Measurements from ENCODE around the gene PITX3.
A peak's percentile ranks its signal among the peaks of the same experiment; 100 is the strongest.
"Not testable (repeated sequence)": the region's sequence is repeated elsewhere in the genome, so short reads cannot be mapped to it uniquely, and the experiment has no call there.

PITX3 gene

DNA sequence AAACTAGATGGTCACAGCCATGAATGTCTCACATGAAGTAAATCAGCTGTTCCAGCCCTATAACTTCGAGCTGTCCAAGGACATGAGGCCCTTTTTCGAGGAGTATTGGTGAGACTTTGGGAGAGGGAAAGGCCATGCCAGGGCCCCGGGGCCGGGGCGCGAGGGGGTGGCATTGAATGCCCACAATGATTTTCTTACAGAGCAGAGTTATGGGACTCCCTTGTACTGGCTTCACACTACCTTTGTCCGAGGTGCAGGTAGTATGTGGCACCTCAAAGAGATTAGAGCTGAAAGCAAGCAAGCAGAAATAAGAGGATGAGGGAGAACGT, 14.8 kb downstream of the PITX3 start:
- H3K27ac Mint-ChIP-seq, result peak overlapping the region; percentile 44
- H3K27me3 Mint-ChIP-seq, result peaks cover 70% of the 10 kb centered on the region
- peak overlapping the region; percentile 49 for H3K4me3 Mint-ChIP-seq
- H3K36me3 Mint-ChIP-seq (ENCODE audit: low read depth), result no peaks in the 10 kb centered on the region
- no peaks in the 10 kb centered on the region for H3K9me3 Mint-ChIP-seq
- DNase-seq, result no peak
- H3K4me1 Mint-ChIP-seq (ENCODE audit: low read depth), result peaks cover 28% of the 10 kb centered on the region

DNA sequence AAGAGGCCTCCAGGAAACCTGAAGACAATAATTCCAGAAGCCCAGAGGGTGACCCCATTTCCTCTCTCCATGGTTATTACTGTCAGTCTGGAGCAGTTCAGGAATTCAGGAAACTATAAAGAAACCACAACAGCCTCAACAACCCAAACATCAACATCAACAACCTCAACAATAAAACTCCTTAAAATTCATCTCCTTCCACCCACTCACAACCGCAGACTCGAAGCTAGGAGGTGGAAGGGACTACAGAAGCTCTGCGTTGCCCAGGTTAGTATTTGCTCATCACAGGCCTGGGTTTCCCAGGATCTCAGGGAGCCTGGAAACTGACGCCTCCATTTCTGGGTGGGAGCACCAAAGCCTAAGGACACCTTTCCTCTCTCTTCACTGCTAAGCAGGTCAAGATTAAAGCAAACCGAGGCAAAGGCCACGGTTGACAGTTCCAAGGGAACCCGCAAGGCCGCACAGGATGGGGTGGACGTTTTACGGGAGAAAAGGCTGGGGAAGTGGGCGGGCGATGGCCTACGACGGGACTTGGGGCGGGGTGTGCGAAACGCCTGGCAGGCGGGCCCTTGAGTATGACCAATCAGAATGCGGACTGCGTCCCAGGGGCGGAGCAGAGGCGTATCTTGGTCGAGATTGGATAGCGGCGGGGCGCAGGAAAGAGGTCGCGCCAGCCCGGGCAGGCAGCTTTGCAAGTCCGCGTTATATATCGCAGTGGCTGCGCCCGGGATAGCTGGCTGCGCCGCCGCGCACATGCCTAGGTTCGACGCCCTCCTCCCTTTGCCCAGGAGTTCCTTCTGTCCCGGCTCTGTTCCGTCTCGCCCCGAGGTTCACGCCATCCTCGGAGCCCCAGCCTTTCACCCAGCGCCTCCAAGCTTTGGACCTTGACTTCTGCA, 15.4 kb downstream of the PITX3 start, which contains the start of gene ELOVL3:
Gene ELOVL3 (plus strand): TSS at position 654 of the 896 bp plus-strand sequence. CDS start 250 bp downstream, outside the sequence.
- Mint-ChIP-seq H3K9me3 (no peaks in the 10 kb centered on the region), H3K4me3 (peak within 1 kb of the TSS; percentile 49), H3K4me1 (ENCODE audit: low read depth) (peaks cover 24% of the 10 kb centered on the region), H3K36me3 (ENCODE audit: low read depth) (no peaks in the 10 kb centered on the region), H3K27me3 (peaks cover 64% of the 10 kb centered on the region), H3K27ac (peak within 1 kb of the TSS; percentile 44)
- peak; percentile 88 for DNase-seq

DNA sequence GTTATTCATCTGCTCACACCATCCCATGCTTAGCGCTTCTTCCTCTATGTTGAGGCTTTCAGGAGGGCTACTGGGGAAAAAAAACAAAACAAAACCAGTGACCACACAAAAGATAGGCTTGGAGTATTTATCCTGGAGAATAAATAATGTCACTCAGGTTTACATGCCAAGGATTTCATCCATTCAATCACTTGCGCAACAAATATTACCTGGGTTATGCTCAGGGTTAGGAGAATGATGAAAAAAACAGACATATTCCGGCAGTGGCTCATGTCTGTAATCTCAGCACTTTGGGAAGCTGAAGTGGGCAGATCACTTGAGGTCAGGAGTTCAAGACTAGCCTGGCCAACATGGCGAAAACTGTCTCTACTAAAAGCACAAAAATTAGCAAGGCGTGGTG, 18.5 kb downstream of the PITX3 start:
- DNase-seq, result no peak
- Mint-ChIP-seq H3K4me3 (no peak overlapping the region), H3K27ac (no peak overlapping the region), H3K9me3 (no peaks in the 10 kb centered on the region), H3K36me3 (ENCODE audit: low read depth) (no peaks in the 10 kb centered on the region), H3K4me1 (ENCODE audit: low read depth) (peaks cover 14% of the 10 kb centered on the region), H3K27me3 (peaks cover 35% of the 10 kb centered on the region)

DNA sequence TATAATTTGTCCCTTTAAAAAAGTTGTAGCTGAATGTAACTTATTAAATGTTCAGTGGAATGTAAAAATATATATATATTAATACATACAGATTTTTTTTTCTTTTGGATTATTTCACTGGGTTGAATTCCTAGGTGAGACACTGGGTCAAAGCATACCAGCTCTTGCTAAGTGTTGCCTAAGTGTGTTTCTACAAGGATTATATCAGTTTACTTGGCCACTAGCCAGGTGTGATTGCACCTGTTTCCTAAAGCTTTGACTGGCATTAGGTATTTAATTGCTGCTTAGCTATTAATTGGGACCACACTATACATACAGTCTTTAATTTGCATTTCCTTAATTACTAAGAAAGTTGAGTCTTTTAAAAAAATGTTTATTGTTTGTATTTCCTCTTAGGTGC, 20.7 kb downstream of the PITX3 start:
- no peak overlapping the region for H3K27ac Mint-ChIP-seq
- H3K4me3 Mint-ChIP-seq, result no peak overlapping the region
- no peaks in the 10 kb centered on the region for H3K9me3 Mint-ChIP-seq
- H3K36me3 Mint-ChIP-seq (ENCODE audit: low read depth), result no peaks in the 10 kb centered on the region
- no peak for DNase-seq
- H3K27me3 Mint-ChIP-seq, result peaks cover 13% of the 10 kb centered on the region
- peaks cover under 1% of the 10 kb centered on the region for H3K4me1 Mint-ChIP-seq (ENCODE audit: low read depth)

DNA sequence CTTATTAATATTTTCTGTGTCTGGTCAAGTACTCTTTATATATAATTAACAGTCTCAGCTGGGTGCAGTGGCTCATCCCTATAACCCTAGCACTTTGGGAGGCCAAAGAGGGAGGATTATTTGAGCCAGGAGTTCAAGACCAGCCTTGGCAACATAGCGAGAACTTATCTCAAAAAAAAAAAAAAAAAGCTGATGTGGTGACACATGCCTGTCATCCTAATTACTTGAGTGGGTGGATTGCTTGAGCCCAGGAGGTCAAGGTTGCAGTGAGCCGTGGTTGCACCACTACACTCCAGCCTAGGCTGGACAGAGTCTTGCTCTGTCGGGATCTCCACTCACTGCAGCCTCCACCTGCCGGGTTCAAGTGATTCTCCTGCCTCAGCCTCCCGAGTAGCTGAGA, 21.9 kb downstream of the PITX3 start:
- Mint-ChIP-seq H3K9me3 (no peaks in the 10 kb centered on the region), H3K36me3 (ENCODE audit: low read depth) (no peaks in the 10 kb centered on the region), H3K4me1 (ENCODE audit: low read depth) (no peaks in the 10 kb centered on the region), H3K27ac (no peak overlapping the region), H3K4me3 (no peak overlapping the region), H3K27me3 (peaks cover 11% of the 10 kb centered on the region)
- DNase-seq, result no peak

DNA sequence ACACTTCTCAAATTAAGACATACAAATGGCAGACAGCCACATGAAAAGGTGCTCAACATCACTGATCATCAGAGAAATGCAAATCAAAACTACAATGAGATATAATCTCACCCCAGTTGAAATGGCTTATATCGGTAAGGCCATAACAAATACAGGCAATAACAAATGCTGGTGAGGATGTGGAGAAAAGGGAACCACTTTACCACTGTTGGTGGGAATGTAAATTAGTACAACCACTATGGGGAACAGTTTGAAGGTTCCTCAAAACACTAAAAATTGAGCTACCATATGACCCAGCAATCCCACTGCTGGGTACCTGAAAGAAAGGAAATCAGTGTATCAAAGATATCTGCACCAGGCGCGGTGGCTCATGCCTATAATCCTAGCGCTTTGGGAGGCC, 27.7 kb downstream of the PITX3 start:
- H3K36me3 Mint-ChIP-seq (ENCODE audit: low read depth); DNase-seq; H3K4me1 Mint-ChIP-seq (ENCODE audit: low read depth); H3K4me3 Mint-ChIP-seq; H3K9me3 Mint-ChIP-seq; H3K27me3 Mint-ChIP-seq; H3K27ac Mint-ChIP-seq: not testable (repeated sequence)

DNA sequence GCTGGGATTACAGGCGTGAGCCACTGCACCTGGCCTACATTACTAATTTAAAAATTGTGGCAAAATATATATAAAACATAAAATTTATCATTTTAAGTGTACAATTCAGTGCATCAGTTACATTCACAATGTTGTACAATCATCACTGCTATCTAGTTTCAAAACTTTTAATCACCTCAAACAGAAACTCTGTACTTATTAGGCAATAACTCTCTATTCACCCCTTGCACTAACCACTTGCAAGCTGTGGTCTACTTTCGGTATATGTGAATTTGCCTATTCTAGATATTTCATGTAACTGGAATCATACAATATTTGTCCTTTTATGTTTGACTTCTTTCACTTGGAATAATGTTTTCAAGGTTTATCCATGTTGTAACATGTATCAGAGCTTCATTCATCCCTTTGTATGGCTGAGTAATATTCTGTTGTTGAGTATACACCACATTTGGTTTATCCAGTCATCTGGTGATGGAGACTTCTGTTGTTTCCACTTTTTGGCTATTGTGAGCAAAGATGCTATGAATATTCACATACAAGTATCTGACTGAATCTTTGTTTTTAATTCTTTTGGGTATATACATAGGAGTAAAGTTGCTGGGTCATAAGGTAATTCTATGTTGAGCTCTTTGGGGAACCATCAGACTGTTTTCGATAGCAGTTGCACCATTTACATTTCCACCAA, 29.6 kb downstream of the PITX3 start:
- no peak overlapping the region for H3K27ac Mint-ChIP-seq
- no peaks in the 10 kb centered on the region for H3K36me3 Mint-ChIP-seq (ENCODE audit: low read depth)
- no peaks in the 10 kb centered on the region for H3K9me3 Mint-ChIP-seq
- no peak for DNase-seq
- H3K4me3 Mint-ChIP-seq, result no peak overlapping the region
- H3K27me3 Mint-ChIP-seq, result peaks cover 6% of the 10 kb centered on the region
- H3K4me1 Mint-ChIP-seq (ENCODE audit: low read depth), result peaks cover 3% of the 10 kb centered on the region

DNA sequence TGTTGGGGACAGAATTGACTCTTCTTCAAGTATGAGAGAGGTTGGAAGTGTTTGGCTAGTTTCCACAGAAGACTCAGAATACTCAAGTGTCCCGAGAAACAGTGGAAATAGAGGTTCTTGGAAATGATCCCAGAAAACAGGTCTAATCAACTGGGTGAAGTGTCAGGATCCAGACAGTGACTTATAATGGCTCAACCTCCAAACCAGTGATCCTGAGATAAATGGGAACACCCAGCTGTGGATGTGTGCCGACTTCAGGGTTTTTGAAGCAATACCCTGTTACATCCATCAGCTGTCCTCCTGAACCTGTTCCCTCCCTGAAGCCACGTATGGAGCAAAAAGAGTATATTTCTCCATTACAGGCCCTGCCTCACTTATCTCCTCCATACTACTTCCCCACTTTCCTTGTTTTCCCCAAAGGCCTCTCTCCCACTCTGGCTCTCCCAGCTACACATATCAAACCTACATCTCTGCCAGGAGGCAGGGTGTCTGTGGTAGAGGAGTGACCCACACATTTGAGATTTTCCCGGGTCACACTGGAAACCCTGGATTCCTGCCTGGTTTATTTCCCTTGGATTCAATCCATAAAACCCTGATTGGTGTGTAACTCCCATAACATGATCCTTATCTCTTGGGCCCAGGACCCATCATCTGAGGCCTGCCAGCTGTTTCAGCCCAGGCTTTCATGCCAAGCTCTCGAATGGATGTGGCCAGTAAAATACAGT, 32.8 kb downstream of the PITX3 start:
- Mint-ChIP-seq H3K4me3 (no peak overlapping the region), H3K4me1 (ENCODE audit: low read depth) (peaks cover 3% of the 10 kb centered on the region), H3K36me3 (ENCODE audit: low read depth) (no peaks in the 10 kb centered on the region), H3K27ac (no peak overlapping the region), H3K9me3 (peaks cover 7% of the 10 kb centered on the region), H3K27me3 (peaks cover 3% of the 10 kb centered on the region)
- DNase-seq, result no peak

DNA sequence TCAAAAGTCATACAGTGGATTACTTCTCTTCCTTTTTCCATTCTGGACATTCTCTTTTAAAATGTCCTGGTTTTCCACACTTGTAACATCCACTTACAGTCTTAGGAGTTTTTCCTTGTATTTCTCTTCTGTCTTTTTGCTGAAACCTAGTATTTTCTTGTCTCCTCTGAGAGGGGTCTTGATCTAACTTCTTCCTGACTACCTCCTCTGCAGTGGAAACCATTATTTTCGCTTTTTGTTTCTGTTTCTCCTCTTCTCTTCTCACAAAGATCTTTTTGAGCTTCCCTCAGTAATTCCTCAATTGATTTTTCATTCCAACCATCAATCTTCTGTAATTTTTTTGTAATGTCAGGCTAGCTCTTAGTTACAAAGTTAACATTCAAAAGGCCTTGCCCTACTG, 38.9 kb downstream of the PITX3 start:
- no peaks in the 10 kb centered on the region for H3K36me3 Mint-ChIP-seq (ENCODE audit: low read depth)
- no peak for DNase-seq
- peaks cover 7% of the 10 kb centered on the region for H3K27me3 Mint-ChIP-seq
- H3K9me3 Mint-ChIP-seq, result peaks cover 7% of the 10 kb centered on the region
- H3K4me3 Mint-ChIP-seq, result no peak overlapping the region
- H3K4me1 Mint-ChIP-seq (ENCODE audit: low read depth), result peaks cover 4% of the 10 kb centered on the region
- H3K27ac Mint-ChIP-seq, result no peak overlapping the region

DNA sequence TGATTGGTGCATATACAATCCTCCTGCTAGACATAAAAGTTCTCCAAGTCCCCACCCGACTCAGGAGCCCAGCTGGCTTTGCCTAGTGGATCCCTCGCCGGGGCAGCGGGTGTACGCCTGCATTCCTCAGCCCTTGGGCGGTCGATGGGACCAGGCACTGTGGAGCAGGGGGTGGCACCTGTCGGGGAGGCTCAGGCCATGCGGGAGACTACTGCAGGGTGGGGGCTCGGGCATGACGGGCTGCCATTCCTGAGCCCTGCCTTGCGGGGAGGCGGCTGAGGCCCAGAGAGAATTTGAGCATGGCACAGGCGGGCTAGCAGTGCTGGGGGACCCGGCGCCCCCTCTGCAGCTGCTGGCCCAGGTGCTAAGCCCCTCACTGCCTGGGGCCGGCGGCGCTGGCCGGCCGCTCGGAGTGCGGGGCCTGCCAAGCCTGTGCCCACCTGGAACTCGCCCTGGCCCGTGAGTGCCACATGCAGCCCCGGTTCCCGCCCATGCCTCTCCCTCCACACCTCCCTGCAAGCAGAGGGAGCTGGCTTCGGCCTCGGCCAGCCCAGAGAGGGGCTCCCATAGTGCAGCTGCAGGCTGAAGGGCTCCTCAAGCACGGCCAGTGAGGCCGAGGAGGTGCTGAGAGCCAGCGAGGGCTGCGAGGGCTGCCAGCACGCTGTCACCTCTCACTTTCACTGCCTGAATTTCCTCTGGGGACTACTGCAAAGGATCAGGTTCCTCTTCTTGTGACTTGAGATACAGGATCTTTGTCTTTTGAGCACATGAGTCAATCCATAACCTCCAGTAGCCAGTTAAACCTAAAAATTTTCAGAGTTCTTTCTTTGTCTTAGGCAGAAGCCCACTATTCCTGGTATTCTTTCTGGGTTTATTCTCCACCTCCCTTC, 40.3 kb downstream of the PITX3 start:
- Mint-ChIP-seq H3K4me3 (no peak overlapping the region), H3K27me3 (peaks cover 7% of the 10 kb centered on the region), H3K36me3 (ENCODE audit: low read depth) (no peaks in the 10 kb centered on the region), H3K27ac (no peak overlapping the region), H3K9me3 (peaks cover 7% of the 10 kb centered on the region), H3K4me1 (ENCODE audit: low read depth) (peaks cover 11% of the 10 kb centered on the region)
- DNase-seq, result no peak

DNA sequence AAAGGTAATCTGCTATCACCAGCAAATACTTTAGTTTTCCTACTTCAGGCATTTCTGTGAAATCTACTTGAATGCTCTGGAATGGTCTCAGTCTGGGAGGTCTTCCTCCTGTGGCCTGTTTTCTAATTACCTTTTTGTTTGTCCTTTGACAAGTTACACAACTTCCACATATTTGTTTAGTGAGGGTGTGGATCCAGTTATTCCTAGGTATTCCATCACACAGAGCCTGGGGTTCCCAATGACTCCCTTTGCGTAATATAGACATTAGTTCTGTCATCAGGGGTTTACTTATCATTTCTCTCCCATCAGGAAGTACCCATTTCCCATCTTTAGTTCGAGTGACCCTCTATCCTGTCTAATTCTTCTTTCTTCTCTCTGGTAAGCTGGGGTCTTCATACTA, 43.3 kb downstream of the PITX3 start:
- H3K36me3 Mint-ChIP-seq (ENCODE audit: low read depth), result no peaks in the 10 kb centered on the region
- H3K4me1 Mint-ChIP-seq (ENCODE audit: low read depth), result peaks cover 12% of the 10 kb centered on the region
- no peaks in the 10 kb centered on the region for H3K9me3 Mint-ChIP-seq
- no peak overlapping the region for H3K4me3 Mint-ChIP-seq
- DNase-seq, result no peak
- H3K27me3 Mint-ChIP-seq, result peaks cover 7% of the 10 kb centered on the region
- no peak overlapping the region for H3K27ac Mint-ChIP-seq

DNA sequence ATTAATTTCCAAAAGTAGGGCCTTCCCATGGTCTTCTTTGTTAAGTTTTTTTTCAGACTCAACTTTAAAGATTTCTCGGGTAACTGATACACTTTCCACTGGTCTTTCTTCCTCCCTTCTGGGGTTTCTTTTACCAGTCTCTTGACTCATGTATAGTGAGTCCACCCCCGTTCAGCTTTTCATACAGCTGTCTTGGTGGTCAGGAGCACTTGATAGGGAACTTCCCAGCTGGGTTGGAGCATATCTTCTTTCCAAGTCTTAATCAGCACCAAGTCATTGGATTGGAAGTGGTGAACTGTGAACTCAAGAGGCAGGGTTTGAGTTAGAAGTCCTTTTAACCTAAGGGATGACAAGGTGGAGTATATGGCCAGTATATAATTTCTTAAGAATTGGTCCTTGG, 44.4 kb downstream of the PITX3 start:
- H3K27me3 Mint-ChIP-seq, result peaks cover 3% of the 10 kb centered on the region
- no peak for DNase-seq
- H3K4me3 Mint-ChIP-seq, result no peak overlapping the region
- peak overlapping the region; percentile 46 for H3K27ac Mint-ChIP-seq
- no peaks in the 10 kb centered on the region for H3K36me3 Mint-ChIP-seq (ENCODE audit: low read depth)
- H3K9me3 Mint-ChIP-seq, result peaks cover 4% of the 10 kb centered on the region
- H3K4me1 Mint-ChIP-seq (ENCODE audit: low read depth), result peaks cover 9% of the 10 kb centered on the region

DNA sequence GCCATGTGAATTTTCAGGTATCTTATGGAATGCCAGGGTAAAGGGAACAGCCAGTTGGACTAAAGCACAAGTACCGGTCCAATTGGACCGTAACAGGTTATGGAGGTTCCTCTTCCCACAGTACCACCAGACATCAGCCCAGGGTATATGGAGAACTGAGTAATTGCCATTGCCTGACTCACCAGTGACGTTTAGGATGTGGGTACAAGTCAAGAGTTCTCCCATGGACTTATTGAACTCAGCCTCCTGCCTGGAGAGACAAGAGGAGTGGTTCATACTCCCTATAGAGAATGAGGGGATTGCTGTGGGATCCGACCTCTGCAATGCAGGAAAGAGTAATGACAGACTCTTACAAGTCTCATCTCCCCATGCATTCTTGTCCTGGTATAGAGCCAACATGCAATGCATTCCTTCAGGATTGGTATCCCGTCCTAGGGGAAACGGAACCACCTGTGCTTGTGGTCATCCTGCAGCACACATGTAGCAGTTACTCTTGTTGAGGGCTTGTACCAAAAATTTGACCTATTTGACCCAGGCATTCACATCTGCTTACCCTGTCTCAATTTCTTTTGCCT, 45.9 kb downstream of the PITX3 start:
- peaks cover 10% of the 10 kb centered on the region for H3K9me3 Mint-ChIP-seq
- H3K27ac Mint-ChIP-seq, result no peak overlapping the region
- H3K4me3 Mint-ChIP-seq, result no peak overlapping the region
- H3K36me3 Mint-ChIP-seq (ENCODE audit: low read depth), result peaks cover 2% of the 10 kb centered on the region
- peaks cover 9% of the 10 kb centered on the region for H3K4me1 Mint-ChIP-seq (ENCODE audit: low read depth)
- peaks cover 3% of the 10 kb centered on the region for H3K27me3 Mint-ChIP-seq
- no peak for DNase-seq

DNA sequence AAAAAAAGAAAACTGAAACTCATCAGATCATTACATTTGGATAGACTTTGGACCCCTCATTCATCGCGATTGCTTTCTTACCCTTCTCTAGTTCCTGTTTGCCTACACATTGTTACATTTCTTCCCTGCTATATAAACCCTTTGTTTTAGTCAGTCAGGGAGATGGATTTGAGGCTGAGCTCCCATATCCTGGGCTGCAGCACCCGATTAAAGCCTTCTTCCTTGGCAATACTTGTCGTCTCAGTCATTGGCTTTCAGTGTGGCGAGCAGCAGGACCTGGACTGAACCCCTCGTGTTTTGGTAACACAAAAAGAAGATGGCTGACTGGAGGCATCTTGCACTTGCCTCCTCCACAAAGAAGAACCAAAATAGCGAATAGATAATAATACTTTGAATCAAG, 49.4 kb downstream of the PITX3 start:
- H3K36me3 Mint-ChIP-seq (ENCODE audit: low read depth), result peaks cover 2% of the 10 kb centered on the region
- H3K4me3 Mint-ChIP-seq, result no peak overlapping the region
- DNase-seq, result no peak
- peaks cover 23% of the 10 kb centered on the region for H3K4me1 Mint-ChIP-seq (ENCODE audit: low read depth)
- H3K9me3 Mint-ChIP-seq, result peaks cover 10% of the 10 kb centered on the region
- no peaks in the 10 kb centered on the region for H3K27me3 Mint-ChIP-seq
- H3K27ac Mint-ChIP-seq, result no peak overlapping the region
